ENCODE measurements around the gene NPAS3.

- TF ChIP-seq POLR2A (IDR thresholded peaks at IDR 0.05) (no peak), CTCF (IDR thresholded peaks at IDR 0.05) (no peak), POLR2AphosphoS5 (IDR thresholded peaks at IDR 0.05) (no peak)
These were observed 794.6 kb downstream of the NPAS3 start for GRCh38 chr14:33733310-33733709.

Measured in sigmoid colon (tissue), 4 donors.